ENCODE data around the gene NT5DC1. TPM values are rescaled to one million over a fixed set of nuclear protein-coding genes. Genes with fewer than 3 reads are reported as not detected.

Gene NT5DC1
- total RNA-seq, 4 donors from 2014 or later: 5.0 to 34.5 (median 21.0) TPM

- Histone ChIP-seq H3K4me1 (no peaks in the 10 kb centered on the region), H3K36me3 (peaks cover 0 to 10% (median 0%) of the 10 kb centered on the region in 3 donors), H3K9me3 (no peaks in the 10 kb centered on the region), H3K4me3 (peak overlapping the region in 1 of 4 donors; percentile 21), H3K27me3 (no peaks in the 10 kb centered on the region), H3K27ac (no peak overlapping the region)
- DNase-seq: peak in 2 of 3 donors; percentile 53 to 70
- no peak for TF ChIP-seq POLR2A (IDR thresholded peaks at IDR 0.05)
- no peak for TF ChIP-seq CTCF (IDR thresholded peaks at IDR 0.05)
These were observed 128.7 kb downstream of the NT5DC1 start for GRCh38 chr6:116229287-116229913.

- H3K4me1 ChIP-seq: no peaks in the 10 kb centered on the region
- no peaks in the 10 kb centered on the region for H3K9me3 ChIP-seq
- H3K27me3 ChIP-seq: no peaks in the 10 kb centered on the region
- no peak overlapping the region for H3K27ac ChIP-seq
- no peak for DNase-seq
- H3K4me3 ChIP-seq: no peak overlapping the region
- peaks cover 0 to 36% (median 0%) of the 10 kb centered on the region in 3 donors for H3K36me3 ChIP-seq
- no peak for TF ChIP-seq CTCF (IDR thresholded peaks at IDR 0.05)
- no peak for TF ChIP-seq POLR2A (IDR thresholded peaks at IDR 0.05)
These were observed 134.0 kb downstream of the NT5DC1 start for GRCh38 chr6:116234689-116235088.

GRCh38 chr6:116238083-116238482, 137.4 kb downstream of the NT5DC1 start:
- H3K4me1 ChIP-seq: no peaks in the 10 kb centered on the region
- no peaks in the 10 kb centered on the region for H3K27me3 ChIP-seq
- no peaks in the 10 kb centered on the region for H3K9me3 ChIP-seq
- no peak for DNase-seq
- H3K4me3 ChIP-seq: no peak overlapping the region
- peaks cover 0 to 41% (median 0%) of the 10 kb centered on the region in 3 donors for H3K36me3 ChIP-seq
- TF ChIP-seq CTCF (IDR thresholded peaks at IDR 0.05) (no peak), POLR2A (IDR thresholded peaks at IDR 0.05) (no peak)
- H3K27ac ChIP-seq: no peak overlapping the region

GRCh38 chr6:116239256-116239655, 138.6 kb downstream of the NT5DC1 start:
- no peaks in the 10 kb centered on the region for H3K9me3 ChIP-seq
- H3K4me3 ChIP-seq: no peak overlapping the region
- H3K36me3 ChIP-seq: peaks cover 0 to 38% (median 0%) of the 10 kb centered on the region in 3 donors
- DNase-seq: no peak
- H3K27ac ChIP-seq: no peak overlapping the region
- H3K4me1 ChIP-seq: no peaks in the 10 kb centered on the region
- no peak for TF ChIP-seq CTCF (IDR thresholded peaks at IDR 0.05)
- no peak for TF ChIP-seq POLR2A (IDR thresholded peaks at IDR 0.05)
- no peaks in the 10 kb centered on the region for H3K27me3 ChIP-seq

- H3K9me3 ChIP-seq: no peaks in the 10 kb centered on the region
- no peak for DNase-seq
- no peak overlapping the region for H3K4me3 ChIP-seq
- no peaks in the 10 kb centered on the region for H3K27me3 ChIP-seq
- no peak overlapping the region for H3K27ac ChIP-seq
- H3K36me3 ChIP-seq: peaks cover 0 to 36% (median 0%) of the 10 kb centered on the region in 3 donors
- TF ChIP-seq POLR2A (IDR thresholded peaks at IDR 0.05): no peak
- TF ChIP-seq CTCF (IDR thresholded peaks at IDR 0.05): no peak
- no peaks in the 10 kb centered on the region for H3K4me1 ChIP-seq
These were observed 139.2 kb downstream of the NT5DC1 start for GRCh38 chr6:116239856-116240255.

All from Peyer's patch (tissue), 4 donors.